Parathyroid adenoma (tissue), 2 donors: ENCODE data around the gene ULK4.
"Not testable (repeated sequence)": the region's sequence is repeated elsewhere in the genome, so short reads cannot be mapped to it uniquely, and the experiment has no call there.

Experiments
- H2AFZ ChIP-seq: fragments of 300-600 bp; sonication (generic); one replicate; pipeline ENCODE4 v1.7.0; 2017; ENCODE audit warnings: antibody characterized with exemption, mild to moderate bottlenecking
- H3K27ac ChIP-seq: fragments of 300-600 bp; sonication (generic); one replicate; pipeline ENCODE4 v1.7.0; 2017
- H3K27me3 ChIP-seq: fragments of 300-600 bp; sonication (generic); one replicate; pipeline ENCODE4 v1.7.0; 2017; ENCODE audit warnings: low read length; ENCODE audit not compliant: control insufficient read depth, insufficient read depth
- H3K36me3 ChIP-seq: fragments of 300-600 bp; sonication (generic); one replicate; pipeline ENCODE4 v1.7.0; 2017; ENCODE audit warnings: low read length; ENCODE audit not compliant: control insufficient read depth, insufficient read depth
- H3K4me1 ChIP-seq: fragments of 300-600 bp; sonication (generic); one replicate; pipeline ENCODE4 v1.7.0; 2017; ENCODE audit warnings: control low read depth
- H3K4me2 ChIP-seq: fragments of 300-600 bp; sonication (generic); one replicate; pipeline ENCODE4 v1.7.0; 2017; ENCODE audit warnings: low read length
- H3K4me3 ChIP-seq: fragments of 300-600 bp; sonication (generic); one replicate; pipeline ENCODE4 v1.7.0; 2017; ENCODE audit warnings: low read depth, low read length
- H3K79me2 ChIP-seq: fragments of 300-600 bp; sonication (generic); one replicate; pipeline ENCODE4 v1.7.0; 2017; ENCODE audit warnings: control low read depth
- H3K9ac ChIP-seq: fragments of 300-600 bp; sonication (generic); one replicate; pipeline ENCODE4 v1.7.0; 2017; ENCODE audit warnings: mild to moderate bottlenecking
- H3K9me3 ChIP-seq: fragments of 300-600 bp; sonication (generic); one replicate; pipeline ENCODE4 v1.7.0; 2017; ENCODE audit warnings: low read length; ENCODE audit not compliant: control insufficient read depth
- TF ChIP-seq, protein P1 (sequence below): fragments of 300-600 bp; sonication (generic); IDR thresholded peaks from one replicate; pipeline ENCODE4 v1.7.0; 2017; ENCODE audit warnings: antibody characterized with exemption, mild to moderate bottlenecking
- donor health status: primary hyperparathyroidism.

Gene ULK4

DNA sequence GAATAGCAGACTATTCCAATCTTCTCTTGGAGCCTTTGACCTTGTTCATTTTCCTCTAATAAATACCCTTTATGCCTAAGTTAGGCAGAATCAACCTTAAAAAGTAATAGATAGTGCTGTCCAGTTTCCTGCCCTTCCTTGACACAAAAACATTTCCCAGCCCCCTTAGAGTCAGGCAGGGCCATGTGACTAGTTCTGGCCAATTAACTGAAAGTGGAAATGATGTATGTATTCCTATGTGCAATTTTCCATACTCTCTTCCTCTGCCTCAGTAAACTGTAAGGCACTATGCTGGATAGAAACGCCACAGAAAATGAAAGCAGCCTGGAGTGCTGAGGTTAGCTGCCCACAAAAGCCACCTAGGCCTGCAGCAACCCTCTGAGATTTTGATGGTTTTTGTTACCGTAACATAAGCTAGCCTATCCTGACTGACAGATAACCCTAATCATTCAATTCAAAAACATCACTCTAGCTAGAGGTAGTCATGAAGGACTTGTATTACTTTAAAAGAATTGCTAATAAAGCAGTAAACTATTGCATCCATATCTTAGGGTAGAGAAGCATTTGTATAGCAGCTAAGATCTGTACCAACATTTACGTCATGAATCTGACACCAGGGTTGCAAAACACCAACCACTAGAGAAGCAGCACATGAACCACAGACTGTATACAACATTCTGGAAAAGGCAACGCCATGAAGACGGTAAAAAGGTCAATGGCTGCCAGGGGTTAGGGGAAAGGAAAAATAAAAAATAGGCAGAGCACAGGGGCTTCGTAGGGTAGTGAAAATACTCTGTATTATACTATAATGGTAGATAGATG is 112.9 kb downstream of the ULK4 start:
- H3K9me3 ChIP-seq = no peaks in the 10 kb centered on the region
- no peak overlapping the region for H2AFZ ChIP-seq
- H3K9ac ChIP-seq = no peak overlapping the region
- TF ChIP-seq, protein P1, sequence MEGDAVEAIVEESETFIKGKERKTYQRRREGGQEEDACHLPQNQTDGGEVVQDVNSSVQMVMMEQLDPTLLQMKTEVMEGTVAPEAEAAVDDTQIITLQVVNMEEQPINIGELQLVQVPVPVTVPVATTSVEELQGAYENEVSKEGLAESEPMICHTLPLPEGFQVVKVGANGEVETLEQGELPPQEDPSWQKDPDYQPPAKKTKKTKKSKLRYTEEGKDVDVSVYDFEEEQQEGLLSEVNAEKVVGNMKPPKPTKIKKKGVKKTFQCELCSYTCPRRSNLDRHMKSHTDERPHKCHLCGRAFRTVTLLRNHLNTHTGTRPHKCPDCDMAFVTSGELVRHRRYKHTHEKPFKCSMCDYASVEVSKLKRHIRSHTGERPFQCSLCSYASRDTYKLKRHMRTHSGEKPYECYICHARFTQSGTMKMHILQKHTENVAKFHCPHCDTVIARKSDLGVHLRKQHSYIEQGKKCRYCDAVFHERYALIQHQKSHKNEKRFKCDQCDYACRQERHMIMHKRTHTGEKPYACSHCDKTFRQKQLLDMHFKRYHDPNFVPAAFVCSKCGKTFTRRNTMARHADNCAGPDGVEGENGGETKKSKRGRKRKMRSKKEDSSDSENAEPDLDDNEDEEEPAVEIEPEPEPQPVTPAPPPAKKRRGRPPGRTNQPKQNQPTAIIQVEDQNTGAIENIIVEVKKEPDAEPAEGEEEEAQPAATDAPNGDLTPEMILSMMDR = no peak
- H3K27me3 ChIP-seq = no peaks in the 10 kb centered on the region
- peaks cover 10% of the 10 kb centered on the region for H3K4me1 ChIP-seq
- no peaks in the 10 kb centered on the region for H3K36me3 ChIP-seq
- no peaks in the 10 kb centered on the region for H3K79me2 ChIP-seq
- H3K4me3 ChIP-seq = no peak overlapping the region
- H3K4me2 ChIP-seq = no peak overlapping the region
- no peak overlapping the region for H3K27ac ChIP-seq

GRCh38 chr3:41847679-41848078 is 114.2 kb downstream of the ULK4 start:
- no peak overlapping the region for H3K4me3 ChIP-seq
- H2AFZ ChIP-seq = no peak overlapping the region
- H3K9ac ChIP-seq = no peak overlapping the region
- TF ChIP-seq, protein P1 = no peak
- no peaks in the 10 kb centered on the region for H3K27me3 ChIP-seq
- no peak overlapping the region for H3K27ac ChIP-seq
- no peak overlapping the region for H3K4me2 ChIP-seq
- no peaks in the 10 kb centered on the region for H3K4me1 ChIP-seq
- H3K36me3 ChIP-seq = no peaks in the 10 kb centered on the region
- no peaks in the 10 kb centered on the region for H3K9me3 ChIP-seq
- H3K79me2 ChIP-seq = no peaks in the 10 kb centered on the region

- Histone ChIP-seq H3K4me1 (no peaks in the 10 kb centered on the region), H3K4me2 (no peak overlapping the region), H3K9me3 (no peaks in the 10 kb centered on the region), H3K4me3 (no peak overlapping the region), H3K9ac (no peak overlapping the region), H3K36me3 (no peaks in the 10 kb centered on the region), H3K79me2 (no peaks in the 10 kb centered on the region), H2AFZ (no peak overlapping the region), H3K27me3 (no peaks in the 10 kb centered on the region), H3K27ac (no peak overlapping the region)
- TF ChIP-seq, protein P1 = no peak
Measured at GRCh38 chr3:41846850-41847249, 115.1 kb downstream of the ULK4 start.

DNA sequence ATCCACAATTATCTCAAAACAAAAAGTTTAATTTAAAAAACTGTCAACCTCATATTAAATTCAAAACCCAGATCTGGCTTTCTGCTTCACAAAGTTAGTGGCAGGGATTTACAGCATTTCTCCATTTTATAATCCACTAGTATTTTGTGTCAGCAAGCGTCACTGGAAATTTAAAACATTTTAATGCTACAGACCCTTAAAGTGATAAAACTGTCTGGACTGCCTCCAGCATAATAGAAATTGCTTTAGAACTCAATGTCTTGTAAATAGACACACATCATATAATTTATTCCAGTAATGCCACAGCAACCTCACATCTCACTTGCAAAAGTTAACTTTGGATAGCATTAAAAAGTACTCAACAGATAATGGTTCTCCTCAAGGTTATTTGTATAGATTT is 116.1 kb downstream of the ULK4 start:
- H3K27me3 ChIP-seq = no peaks in the 10 kb centered on the region

DNA sequence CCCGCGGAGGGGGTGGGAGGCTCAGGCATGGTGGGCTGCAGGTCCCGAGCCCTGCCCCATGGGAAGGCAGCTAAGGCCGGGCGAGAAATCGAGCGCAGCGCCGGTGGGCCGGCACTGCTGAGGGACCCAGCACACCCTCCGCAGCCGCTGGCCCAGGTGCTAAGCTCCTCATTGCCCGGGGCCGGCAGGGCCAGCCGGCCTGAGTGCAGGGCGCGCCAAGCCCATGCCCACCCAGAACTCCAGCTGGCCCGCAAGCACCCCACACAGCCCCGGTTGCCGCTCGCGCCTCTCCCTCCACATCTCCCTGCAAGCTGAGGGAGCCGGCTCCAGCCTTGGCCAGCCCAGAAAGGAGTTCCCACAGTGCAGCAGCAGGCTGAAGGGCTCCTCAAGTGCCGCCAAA is 117.6 kb downstream of the ULK4 start:
- not testable (repeated sequence) for H3K4me2 ChIP-seq, H2AFZ ChIP-seq

More for the DNA sequence above, 116.1 kb downstream of the ULK4 start:
- Histone ChIP-seq H3K27ac (no peak overlapping the region), H3K4me3 (no peak overlapping the region), H3K9ac (no peak overlapping the region), H3K9me3 (no peaks in the 10 kb centered on the region), H2AFZ (no peak overlapping the region), H3K36me3 (no peaks in the 10 kb centered on the region), H3K79me2 (no peaks in the 10 kb centered on the region), H3K4me2 (no peak overlapping the region), H3K4me1 (no peaks in the 10 kb centered on the region)
- TF ChIP-seq, protein P1 = no peak

GRCh38 chr3:41840936-41841668 is 120.8 kb downstream of the ULK4 start:
- H3K4me1 ChIP-seq, H3K4me3 ChIP-seq, H3K4me2 ChIP-seq, H3K36me3 ChIP-seq, H3K27me3 ChIP-seq, H2AFZ ChIP-seq, H3K9me3 ChIP-seq, H3K9ac ChIP-seq, H3K27ac ChIP-seq, H3K79me2 ChIP-seq: not testable (repeated sequence)

More for the DNA sequence above, 117.6 kb downstream of the ULK4 start:
- not testable (repeated sequence) for H3K4me3 ChIP-seq, H3K27ac ChIP-seq, H3K36me3 ChIP-seq, H3K9me3 ChIP-seq, H3K27me3 ChIP-seq, H3K4me1 ChIP-seq, H3K79me2 ChIP-seq, H3K9ac ChIP-seq
